Chondrocyte (in vitro differentiated cells): Measurements from ENCODE around the gene PNLDC1. TPM values are rescaled to one million over a fixed set of nuclear protein-coding genes. Genes with fewer than 3 reads are reported as not detected.
A peak's percentile ranks its signal among the peaks of the same experiment; 100 is the strongest.

Experiments used
- DNase-seq: peaks from one replicate; pipeline ENCODE4 v3.0.0; 2021; ENCODE audit warnings: mixed read lengths, low spot score
- H3K27ac Mint-ChIP-seq: one replicate; pipeline ENCODE4 v1.8.0; 2021; ENCODE audit warnings: mild to moderate bottlenecking, moderate library complexity, mixed read lengths; ENCODE audit not compliant: unreplicated experiment
- H3K27me3 Mint-ChIP-seq: 2 replicates; pipeline ENCODE4 v1.8.0; 2021; ENCODE audit warnings: low read depth, mixed read lengths
- H3K36me3 Mint-ChIP-seq: 2 replicates; pipeline ENCODE4 v1.8.0; 2021; ENCODE audit warnings: low read depth, mixed read lengths
- H3K4me1 Mint-ChIP-seq: 2 replicates; pipeline ENCODE4 v1.8.0; 2021; ENCODE audit warnings: low read depth, mild to moderate bottlenecking, mixed read lengths
- H3K4me3 Mint-ChIP-seq: one replicate; pipeline ENCODE4 v1.8.0; 2021; ENCODE audit warnings: mild to moderate bottlenecking, moderate library complexity, mixed read lengths; ENCODE audit not compliant: unreplicated experiment
- H3K9me3 Mint-ChIP-seq: 2 replicates; pipeline ENCODE4 v1.8.0; 2021; ENCODE audit warnings: low read depth, mixed read lengths
- total RNA-seq: library from RNA; stranded (reverse); gene quantifications from 3 replicates; pipeline ENCODE4 v1.2.1, GENCODE V29; 2021
- TF ChIP-seq, protein P1 (sequence below): fragments of 200-600 bp; sonication (generic); IDR thresholded peaks from 2 replicates; pipeline ENCODE4 v1.5.0; 2021; ENCODE audit warnings: antibody characterized with exemption, mild to moderate bottlenecking, moderate library complexity

The PNLDC1 gene
- total RNA-seq, 1 donor from 2014 or later: not detected

- DNase-seq: no peak
- H3K4me1 Mint-ChIP-seq: peaks cover 10% of the 10 kb centered on the region
- H3K4me3 Mint-ChIP-seq: no peak overlapping the region
- H3K36me3 Mint-ChIP-seq: peaks cover 4% of the 10 kb centered on the region
- H3K27me3 Mint-ChIP-seq: peaks cover 19% of the 10 kb centered on the region
- TF ChIP-seq, protein P1, sequence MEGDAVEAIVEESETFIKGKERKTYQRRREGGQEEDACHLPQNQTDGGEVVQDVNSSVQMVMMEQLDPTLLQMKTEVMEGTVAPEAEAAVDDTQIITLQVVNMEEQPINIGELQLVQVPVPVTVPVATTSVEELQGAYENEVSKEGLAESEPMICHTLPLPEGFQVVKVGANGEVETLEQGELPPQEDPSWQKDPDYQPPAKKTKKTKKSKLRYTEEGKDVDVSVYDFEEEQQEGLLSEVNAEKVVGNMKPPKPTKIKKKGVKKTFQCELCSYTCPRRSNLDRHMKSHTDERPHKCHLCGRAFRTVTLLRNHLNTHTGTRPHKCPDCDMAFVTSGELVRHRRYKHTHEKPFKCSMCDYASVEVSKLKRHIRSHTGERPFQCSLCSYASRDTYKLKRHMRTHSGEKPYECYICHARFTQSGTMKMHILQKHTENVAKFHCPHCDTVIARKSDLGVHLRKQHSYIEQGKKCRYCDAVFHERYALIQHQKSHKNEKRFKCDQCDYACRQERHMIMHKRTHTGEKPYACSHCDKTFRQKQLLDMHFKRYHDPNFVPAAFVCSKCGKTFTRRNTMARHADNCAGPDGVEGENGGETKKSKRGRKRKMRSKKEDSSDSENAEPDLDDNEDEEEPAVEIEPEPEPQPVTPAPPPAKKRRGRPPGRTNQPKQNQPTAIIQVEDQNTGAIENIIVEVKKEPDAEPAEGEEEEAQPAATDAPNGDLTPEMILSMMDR: no peak
- H3K27ac Mint-ChIP-seq: no peak overlapping the region
- no peaks in the 10 kb centered on the region for H3K9me3 Mint-ChIP-seq
Measured at GRCh38 chr6:159817951-159818739, 18.1 kb downstream of the PNLDC1 start.

DNA sequence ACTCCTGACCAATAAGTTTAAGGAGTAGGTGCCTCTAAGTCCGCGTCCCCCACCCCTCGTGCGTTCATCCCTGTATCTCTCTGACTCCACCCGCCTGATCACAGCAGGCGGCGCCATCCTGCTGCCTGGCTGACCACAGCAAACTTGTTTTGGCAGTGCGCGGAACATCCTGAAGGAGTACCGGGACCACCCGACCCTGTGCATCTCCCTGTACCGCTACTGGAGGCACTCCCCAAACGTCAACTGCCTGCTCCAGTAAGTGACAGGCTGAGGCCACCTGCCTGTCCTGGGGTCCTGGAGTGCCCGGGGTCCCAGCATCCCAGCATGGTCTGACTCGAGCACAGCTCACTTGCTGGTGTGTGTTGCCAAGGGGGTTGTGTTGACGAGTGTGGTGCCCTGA lies 19.0 kb downstream of the PNLDC1 start:
- Mint-ChIP-seq H3K4me3 (no peak overlapping the region), H3K27me3 (peaks cover 19% of the 10 kb centered on the region), H3K9me3 (no peaks in the 10 kb centered on the region), H3K27ac (no peak overlapping the region), H3K4me1 (peaks cover 10% of the 10 kb centered on the region), H3K36me3 (peaks cover 2% of the 10 kb centered on the region)
- TF ChIP-seq, protein P1: no peak
- no peak for DNase-seq

GRCh38 chr6:159819932-159820640 lies 20.0 kb downstream of the PNLDC1 start:
- Mint-ChIP-seq H3K9me3 (no peaks in the 10 kb centered on the region), H3K36me3 (peaks cover 2% of the 10 kb centered on the region), H3K27ac (no peak overlapping the region), H3K4me1 (peaks cover 10% of the 10 kb centered on the region), H3K4me3 (peak overlapping the region; percentile 23), H3K27me3 (peaks cover 19% of the 10 kb centered on the region)
- TF ChIP-seq, protein P1: no peak
- no peak for DNase-seq

- Mint-ChIP-seq H3K4me3 (no peak overlapping the region), H3K4me1 (peaks cover 10% of the 10 kb centered on the region), H3K27me3 (peaks cover 19% of the 10 kb centered on the region), H3K27ac (no peak overlapping the region), H3K36me3 (no peaks in the 10 kb centered on the region), H3K9me3 (no peaks in the 10 kb centered on the region)
- TF ChIP-seq, protein P1: no peak
- no peak for DNase-seq
Measured at GRCh38 chr6:159821122-159821521, 21.0 kb downstream of the PNLDC1 start.

DNA sequence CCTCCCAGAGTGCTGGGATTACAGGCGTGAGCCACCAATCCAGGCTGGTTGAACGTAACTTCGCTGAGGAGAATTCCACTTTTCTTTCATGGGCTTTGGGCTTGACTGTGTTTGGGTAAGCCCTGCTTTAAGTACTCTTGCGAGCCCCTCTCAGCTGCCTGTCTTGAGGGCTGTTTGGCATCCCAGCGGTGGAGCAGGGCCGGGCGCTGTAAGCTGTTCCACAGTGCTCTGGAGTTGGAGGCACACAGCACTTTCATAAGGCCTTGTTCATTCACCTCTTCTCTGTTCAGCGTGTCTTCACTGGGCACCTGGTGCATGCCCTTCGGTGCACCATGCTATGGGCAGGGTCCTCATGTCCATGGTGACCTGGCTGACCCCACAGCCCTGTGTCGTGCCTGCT lies 21.6 kb downstream of the PNLDC1 start:
- Mint-ChIP-seq H3K27me3 (peaks cover 19% of the 10 kb centered on the region), H3K4me3 (no peak overlapping the region), H3K36me3 (no peaks in the 10 kb centered on the region), H3K27ac (no peak overlapping the region), H3K9me3 (no peaks in the 10 kb centered on the region), H3K4me1 (peaks cover 10% of the 10 kb centered on the region)
- DNase-seq: no peak
- TF ChIP-seq, protein P1: no peak
